Stimulated activated CD8-positive, alpha-beta memory T cell treated with anti-CD3 and anti-CD28 coated beads, Interleukin-7, amount 100 ng/mL, for 4 hours (primary cell): ENCODE measurements around the gene PDE2A.
A peak's percentile ranks its signal among the peaks of the same experiment; 100 is the strongest.

ENCODE experiments used
- DNase-seq, 2 donors: peaks; one replicate each; pipeline ENCODE4 v3.0.0-alpha.2; 2020; ENCODE audit warnings: low read depth in 2 of 2

The PDE2A gene

DNA sequence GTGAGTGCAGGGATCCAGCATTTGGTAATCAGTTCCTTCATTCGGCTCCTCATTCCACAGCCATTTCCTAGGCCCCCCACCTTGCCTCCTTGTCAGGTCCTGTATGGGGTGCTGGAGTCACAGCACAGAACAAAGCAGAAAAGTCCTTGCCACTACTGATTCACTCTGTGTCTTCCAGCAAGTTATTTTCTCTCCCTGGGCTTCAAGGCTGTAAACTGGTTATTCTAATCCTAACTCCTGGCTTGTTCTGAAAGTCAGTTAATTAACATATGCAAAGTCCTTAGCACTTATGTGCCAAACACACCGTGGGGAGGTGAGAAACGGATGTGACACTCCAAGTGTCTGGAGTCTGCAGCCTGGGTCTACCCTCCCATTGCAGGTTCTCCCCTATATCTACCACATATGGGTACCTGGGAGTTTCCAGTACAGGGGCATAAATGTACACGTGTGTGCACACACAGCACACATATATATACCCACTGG, 30.6 kb upstream of the PDE2A start:
- no peak for DNase-seq

DNA sequence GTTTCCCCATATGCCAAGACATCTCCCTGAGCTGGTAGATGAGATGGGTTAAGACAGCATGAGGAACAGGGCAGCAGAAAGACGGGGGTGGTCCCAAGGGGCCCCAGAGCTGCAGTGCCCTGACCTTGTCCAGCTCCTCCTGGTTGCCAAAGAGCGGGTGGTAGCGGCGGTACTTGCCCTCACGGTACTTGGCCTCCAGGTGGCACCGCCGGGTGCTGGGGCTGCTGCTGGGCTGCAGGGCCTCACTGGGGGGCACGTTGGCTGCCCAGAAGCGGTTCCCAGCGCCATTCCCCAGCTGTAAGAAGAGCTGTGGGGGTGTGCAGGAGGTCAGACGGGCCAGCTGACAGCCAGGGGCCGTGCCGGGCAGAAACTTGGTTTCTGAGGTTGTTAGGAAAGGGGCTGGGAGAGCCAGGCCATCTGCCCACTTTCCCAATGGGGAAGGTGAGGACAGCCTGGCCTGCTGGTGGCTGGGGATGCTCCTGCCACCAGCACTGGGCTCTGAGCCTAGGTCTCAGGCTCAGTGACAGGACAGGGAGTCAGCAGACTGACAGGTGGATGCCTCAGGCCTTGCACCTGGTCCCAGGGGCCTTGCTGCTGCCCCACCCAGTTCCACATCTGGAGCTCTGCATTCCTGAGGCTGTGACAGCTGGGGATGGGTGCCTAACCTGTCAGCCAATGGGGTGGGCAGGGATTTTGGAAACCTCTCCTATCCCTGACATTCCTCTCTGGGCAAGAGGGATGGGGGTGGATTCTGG, 30.0 kb upstream of the PDE2A start:
- DNase-seq: no peak

DNA sequence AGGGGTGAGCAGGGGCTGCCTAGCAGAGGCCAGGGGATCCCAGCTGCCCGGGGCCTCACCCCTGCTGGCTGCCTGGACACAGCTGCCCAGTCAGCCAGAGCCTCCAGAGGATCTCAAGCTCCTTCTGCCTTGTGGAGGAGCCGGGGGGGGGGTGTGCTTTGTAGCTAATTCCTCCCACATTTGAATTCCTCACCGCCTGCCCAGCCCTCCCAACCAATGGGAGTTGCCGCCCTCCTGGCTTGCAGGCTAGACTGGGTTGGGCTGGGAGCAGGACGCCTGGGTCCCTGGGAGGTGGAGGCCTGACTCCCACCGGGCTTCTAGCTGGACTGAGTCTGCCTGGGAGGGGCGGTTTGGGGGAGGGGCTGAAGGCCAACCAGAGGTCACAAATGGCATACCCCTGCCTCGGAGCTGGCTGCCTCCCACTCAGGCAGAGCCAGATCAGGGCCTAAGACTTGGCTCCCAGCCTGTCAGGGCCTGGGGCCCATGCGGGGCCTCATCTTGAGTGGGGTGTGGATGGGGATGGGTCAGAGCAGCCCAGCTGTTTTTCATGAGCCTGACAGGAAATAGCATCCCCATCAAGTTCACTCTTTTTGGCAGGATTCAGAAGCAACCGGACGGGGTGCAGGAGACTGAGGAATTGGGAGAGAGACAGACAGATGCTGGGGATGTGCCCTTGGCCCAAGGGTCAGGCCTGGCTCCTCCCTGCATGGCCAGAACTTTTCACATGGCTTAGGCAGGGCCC, 29.2 kb upstream of the PDE2A start:
- DNase-seq: no peak

DNA sequence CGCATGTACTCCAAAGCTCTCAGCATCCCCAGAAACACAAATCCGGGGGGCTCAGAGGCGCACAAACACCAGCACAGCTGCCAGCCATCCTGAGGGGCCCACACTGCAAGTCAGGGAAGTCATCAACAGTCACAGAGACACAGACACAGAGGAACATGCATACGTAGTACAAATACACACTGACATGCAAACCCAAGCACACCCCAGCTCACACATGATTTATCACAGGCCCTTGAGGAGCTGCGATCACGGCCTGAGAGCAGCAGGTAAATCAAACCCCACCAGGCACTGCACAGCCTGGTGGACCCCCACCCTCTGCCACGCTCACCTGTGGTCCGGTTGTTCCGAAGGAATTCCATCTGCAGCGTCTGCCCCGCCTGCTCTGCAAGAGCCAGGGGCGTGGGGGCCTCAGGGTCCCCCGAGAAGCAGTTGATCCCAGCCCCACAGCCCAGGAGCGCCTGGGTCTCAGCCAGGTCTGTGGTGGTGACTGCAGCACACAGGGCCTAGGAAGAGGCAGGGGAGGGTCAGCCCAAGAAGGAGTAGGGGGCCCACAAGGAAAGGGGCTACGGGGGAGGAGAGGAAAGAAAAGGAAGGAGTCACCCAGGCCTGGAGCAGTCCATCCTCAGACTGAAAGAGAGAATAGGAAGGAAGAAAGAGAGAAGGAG, 28.5 kb upstream of the PDE2A start:
- DNase-seq: no peak

DNA sequence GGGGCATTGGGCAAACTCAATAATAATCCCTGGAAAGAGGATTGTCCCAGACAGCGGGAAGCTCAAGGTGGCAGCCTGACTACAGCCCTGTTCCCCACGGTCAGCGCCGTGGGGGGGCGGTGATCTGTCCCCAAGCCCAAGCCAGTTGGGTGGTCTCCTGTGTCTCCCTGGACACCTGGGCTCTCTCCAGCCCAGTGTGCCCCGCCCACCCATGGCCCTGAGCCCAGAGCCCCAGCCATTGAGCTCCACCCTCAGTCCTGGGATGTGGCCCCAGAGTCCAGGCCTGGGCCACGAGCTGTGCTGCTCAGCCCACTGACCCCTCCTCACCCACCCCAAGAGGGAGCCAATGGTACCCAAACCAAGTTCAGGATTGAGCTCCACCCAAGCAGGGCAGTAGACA, 27.9 kb upstream of the PDE2A start:
- DNase-seq: no peak

DNA sequence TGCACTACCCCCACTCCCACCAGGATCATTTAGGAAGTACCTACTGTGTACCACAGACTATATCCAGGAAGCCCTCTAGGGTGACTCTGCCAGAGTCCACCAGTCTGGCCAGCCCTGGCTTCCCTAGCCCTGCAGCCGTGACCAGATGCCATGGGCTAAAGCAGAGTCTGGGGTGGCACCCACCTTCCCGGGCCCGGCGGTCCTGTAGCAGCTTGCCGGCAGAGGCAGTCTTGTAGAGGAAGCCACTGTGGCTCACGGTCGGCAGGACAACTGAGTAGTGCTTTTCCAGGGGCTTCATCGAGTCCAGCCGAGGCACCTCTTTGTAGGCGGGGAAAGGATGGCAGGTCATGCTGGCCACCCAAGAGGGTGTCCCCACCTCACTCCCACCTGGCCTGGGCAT, 27.2 kb upstream of the PDE2A start:
- no peak for DNase-seq

DNA sequence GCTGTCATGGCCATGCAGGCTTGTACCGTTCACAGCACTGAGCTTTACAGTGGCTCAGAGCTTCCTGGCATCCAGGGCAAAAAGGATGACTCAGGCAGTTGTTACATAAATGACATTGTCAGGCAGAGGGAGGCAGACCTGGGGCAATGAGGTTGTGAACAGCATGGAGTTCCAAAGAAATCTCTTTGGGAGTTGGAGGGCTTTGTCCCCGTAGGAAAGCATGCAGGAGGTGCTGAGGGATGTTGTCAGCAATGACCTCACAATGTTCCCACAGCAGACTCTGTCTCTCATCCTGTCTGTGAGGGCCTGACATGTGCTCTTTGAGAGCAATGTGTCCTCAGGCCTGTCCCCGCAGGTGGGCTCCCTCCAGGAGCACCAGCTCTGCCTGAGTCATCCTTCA, 25.9 kb upstream of the PDE2A start:
- DNase-seq: no peak

DNA sequence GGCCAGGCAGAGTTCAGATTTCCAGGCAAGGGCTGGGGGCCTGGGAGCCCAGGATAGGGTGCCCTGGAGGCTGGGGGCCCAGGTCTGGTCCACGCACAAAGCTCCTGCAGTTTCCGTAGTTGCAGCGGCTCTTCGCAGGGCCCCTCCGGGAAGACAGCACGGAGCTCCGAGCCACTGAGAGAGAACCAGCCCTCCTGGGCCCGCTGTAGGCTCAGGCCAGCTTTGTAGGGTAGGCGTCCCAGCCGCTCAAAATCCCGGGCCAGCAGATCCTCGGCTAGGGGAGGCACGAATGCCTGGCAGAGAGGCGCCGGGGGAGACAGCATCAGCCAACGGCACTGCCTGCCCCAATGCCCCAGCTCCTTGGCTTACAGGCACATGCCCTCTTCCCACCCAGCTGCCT, 23.6 kb upstream of the PDE2A start:
- no peak for DNase-seq

DNA sequence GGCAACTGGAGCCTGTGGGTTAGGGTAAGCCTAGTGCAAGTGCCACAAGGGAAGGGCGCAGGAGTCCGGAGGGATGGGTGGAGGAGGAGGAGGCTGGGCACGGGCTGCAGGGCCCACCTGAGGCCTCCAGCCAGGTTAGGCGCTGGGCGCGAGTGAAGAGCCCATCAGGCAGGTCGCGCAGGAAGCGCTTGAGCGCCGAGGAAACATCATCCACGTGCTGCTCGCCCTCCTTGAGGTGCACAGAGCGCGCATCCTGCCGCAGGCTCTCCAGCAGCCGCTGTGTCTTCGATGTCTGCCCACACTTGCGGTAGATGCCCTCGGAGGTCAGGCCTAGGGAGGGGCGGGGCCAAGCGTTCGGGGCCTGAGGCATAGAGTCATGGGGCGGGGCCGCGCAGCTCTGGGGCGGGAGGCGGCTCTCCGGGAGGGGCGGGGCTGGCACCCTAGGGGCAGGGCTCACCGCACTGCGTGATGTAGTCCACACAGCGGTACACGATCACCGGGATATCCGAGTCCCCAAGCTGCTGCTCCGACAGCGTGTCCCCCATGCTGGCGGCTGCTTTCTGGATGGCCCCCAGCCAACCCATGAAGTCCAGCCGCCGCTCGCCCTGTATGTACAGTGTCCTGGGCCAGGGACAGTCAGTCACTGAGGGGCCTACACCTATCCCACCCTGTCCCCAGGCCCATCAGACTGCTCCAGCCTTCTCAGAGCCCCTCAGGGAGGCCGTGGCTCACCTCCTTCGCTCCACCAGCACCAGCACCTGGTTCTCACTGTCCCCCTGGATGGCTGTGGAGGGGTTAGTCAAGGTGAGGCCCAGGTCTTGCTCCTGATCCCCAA, 22.9 kb upstream of the PDE2A start:
- DNase-seq: no peak

DNA sequence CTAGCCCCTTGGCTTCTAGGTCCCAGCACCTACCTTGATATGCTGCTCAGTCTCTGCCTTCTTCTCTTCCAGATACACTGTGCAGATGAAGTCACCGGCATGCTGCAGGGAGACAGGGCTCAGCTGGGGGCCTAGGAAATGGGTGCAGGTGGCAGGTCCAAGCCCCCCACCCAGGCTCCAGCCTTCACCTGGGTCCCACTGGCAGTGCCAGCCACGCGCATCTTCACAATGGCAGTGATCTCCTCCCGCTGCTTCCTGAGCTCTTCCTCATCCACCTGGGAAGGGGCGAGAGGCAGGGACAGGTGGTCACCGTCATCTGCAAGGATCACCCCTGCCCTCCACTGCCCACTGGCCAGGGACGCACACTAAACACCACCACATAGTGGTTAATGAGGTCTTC, 21.1 kb upstream of the PDE2A start:
- DNase-seq: no peak

DNA sequence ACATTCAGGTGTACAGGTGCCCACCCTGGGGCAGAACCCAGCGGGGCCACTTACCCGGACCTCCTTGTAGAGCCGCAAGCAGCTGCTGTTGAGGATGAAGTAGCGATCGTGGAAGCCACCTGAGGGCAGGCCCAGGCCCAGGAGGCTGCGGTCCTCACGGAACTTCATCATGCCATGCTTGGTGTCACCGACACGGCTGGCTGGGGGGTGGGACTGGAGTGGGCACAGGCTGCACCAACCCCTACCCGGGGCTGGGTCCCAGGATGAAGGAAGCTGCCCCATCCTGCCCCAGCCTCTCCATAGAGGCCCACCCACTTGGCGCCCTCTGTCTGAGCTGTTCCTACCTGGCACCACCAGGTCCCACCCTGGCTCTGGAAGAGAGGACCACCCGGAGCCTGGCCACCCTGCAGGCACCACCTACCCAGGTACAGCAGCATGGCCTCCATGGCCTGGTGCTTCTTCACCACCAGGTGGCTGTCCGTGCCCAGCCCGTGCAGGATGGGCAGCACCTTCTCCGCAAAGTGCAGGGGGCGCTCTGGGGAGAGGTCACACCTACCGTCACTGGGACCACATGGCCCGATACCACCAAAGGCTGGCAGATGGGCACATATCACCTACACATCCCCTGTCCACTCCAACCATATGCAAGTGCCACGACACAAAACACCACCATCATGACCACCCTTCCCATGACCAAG, 19.2 kb upstream of the PDE2A start:
- DNase-seq: no peak

DNA sequence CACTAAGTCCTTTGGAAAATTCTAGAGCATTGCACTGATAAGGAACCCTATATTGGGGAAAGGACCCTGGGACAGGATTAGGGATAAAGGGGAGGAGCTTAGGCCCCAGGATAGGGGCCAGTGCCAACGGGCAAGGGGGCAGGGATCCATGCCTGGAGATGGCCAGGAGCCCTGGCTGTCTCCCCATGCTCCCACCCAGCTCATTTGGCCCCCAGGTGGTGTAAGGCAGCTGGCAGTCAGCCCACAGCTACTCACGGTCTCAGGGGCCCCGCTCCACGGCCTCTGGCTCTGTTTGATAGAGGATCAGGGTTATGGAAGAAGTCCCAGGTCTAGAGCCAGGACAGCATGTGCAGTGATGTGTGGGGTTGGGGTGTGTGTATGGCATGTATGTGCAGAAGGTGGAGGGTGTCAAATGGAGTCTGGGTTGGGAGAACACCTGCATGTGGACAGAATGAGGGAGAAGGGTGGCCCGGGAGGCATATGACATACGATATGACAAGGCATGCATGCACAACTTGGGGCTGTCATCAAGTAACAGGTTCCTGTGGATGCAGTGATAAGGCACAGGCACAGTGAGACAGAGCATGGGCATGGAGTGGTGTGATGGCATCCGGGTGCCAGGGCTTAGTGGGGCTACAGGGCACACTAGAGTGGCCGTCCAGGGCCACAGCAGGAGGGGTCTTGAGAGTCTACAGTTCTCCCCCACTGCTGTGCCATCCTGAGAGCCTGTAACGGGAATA, 18.4 kb upstream of the PDE2A start:
- DNase-seq: no peak

DNA sequence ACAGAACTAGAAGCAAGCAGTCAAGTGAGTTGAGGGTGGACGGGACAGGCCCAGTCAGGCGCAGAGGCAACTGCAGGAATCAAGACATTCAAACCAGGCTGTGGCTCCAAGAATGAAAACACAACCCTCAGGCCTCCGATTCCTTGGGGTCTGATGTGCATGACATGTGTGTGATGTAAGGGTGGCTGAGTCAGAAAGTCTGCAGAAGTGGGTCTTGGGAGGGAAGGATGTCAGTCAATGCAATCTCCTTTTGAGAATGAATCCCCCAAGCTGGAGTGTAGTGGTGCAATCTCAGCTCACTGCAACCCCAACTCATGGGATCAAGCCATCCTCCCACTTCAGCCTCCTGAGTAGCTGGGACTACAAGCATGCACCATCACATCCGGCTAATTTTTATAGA, 15.9 kb upstream of the PDE2A start:
- no peak for DNase-seq

DNA sequence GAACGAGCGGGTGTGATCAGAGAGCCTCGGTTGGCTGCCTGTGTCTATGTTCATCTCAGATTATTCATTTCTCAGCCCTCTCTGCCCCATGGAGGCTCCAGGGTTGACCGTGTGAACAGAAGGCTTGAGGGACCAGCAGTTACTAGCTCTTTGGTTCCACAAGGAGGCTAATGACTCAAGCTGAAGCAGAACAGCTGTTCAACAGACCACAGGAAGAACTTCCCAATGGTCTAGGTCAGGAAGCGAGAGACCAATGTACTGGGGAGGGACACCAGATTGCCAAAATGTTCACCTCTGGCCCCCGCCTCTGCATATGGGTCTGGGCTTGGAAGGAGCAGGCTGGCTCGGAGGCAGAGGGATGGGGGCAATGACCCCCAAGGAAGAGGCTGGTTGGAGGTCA, 14.7 kb upstream of the PDE2A start:
- no peak for DNase-seq

DNA sequence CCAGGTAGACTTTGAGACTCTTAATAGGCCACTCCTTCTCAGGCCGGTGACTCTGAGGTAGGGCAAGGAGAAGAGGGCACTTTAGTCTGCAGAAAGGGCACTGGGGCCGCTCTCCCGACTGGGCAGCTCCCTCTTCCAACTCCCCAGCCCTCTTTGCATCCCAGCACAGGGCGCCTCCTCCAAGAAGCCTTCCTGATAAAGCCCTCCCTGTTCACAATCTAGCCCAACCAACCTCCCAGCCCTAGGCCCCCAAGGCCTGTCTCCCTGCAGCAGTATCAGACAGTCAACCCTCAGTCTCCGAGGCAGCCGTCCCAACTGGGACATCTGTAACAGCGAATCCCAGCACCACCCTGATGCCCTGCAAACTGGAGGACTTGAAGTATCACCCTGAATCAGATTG, 14.3 kb upstream of the PDE2A start:
- no peak for DNase-seq

DNA sequence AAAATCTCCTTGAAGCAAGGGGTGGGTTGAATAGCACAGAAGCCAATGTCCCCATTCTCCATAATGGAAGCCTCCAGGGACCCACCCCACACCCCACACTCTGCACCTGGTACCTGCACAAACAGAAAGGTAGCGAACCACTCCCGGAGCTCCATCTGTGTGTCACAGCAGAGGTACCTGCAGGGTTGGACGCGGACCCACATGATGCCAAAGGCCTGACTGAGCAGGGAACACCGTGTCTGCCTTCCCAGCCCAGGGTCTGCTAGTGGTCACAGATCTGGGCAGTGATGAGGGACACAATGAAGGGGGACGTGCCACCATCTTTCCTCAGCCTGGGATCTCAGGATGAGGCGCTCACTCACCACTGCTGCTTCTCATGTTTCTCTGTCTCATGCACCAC, 13.1 kb upstream of the PDE2A start:
- DNase-seq: no peak

DNA sequence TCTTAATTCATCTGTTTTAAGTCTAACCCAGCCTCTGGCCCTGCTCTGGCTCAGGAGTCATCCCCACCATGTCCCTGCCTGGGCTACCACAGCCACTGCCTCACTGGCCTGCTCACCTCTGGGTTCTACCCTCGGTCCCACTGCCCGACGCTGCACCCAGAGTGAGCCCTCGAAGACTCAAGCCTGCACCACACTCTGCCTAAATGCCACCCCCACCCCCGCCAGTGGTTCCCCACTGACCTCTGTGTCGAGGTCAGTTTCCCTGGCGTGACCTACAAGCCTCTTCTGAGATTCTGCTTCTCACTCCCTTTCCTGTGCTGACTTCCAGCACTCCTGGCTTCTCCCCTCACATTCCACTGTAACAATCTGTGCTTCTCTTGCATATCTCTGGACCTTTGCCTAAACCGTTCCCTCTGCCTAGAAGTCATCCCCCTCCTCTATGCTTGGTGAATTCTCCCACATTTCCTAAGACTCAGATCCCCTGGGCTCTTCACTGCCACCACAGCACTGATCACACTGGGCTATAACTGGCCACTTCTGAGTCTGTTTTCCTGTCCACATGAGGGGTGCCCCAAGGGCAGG, 12.5 kb upstream of the PDE2A start:
- DNase-seq: no peak

DNA sequence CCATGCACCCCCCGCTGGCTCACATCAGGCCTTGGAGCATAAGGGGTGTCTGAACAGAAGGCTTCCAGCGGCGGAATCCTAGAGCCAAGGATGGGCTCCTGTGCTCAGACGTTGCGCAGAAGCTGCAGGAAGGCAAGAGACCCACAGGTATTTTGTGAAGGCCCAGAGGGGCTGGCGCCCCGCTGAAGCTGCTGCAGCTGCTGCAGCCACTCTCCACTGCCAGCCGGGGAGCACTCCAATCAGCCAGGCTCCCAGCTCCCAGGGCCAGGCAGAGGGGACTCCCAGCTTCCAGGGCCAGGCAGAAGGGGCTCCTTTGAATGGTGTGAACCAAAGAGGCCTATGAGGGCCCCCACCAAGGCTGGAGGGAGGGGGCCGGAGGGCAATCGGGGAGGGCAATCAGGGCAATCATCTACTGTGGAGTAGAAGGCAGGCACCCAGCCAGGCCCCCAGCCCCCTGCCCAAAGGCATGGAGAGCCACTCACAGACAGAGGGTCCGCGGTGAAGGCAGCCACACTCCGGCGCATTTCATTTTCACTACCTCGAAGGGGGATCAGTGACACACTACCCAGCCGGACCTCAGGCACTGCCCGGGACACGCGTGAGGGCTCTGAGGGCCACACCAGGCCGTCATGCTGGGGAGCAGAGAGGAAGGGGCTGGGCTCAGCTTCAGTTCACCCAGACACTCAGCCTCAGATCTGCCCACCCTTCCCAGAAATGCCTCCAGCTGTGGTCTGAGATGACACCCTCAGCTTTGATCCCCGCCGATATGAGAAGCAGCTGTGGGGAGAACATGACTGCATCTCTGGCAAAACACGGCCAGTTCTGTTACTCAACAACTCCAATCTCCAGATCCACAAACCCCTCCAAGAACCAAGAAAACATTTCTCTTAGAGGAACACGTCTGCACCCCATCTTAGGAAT, 11.6 kb upstream of the PDE2A start:
- peak; percentile 32 to 57 for DNase-seq

DNA sequence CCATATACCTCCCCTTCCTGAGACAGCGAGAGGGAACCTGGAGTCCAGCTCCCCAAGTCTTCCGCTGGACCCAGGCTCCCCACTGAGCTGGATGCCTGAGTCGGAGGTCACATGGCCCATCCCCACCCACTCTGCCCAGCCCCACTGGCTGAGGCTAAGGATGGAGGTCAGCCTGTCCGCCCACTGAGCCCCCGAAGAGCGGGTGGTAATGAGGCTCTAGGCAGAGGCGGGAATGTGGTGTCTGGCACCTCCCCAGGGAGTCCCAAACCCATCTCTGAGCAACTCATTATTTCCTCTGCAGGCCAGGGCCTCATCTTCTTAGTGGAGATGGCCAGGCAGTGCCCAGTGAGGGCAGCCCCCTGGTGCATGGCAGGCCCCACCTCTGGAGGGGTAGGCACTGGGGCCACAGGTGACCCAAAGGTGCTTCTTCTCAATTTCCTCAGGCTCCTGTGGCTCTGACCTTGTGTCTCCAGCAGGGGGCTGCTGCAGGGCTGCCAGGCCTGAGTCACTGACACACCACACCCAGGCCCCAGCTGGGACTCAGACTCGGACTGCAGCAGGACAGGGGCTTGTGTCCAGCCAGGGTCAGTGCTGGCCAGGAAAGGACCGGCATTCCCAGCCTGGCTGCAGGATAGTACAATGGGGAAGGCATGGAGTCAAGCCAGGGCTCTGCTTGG, 10.2 kb upstream of the PDE2A start:
- DNase-seq: peak in 1 of 2 donors; percentile 17
